ENCODE data around the gene TEX29. TPM values are rescaled to one million over a fixed set of nuclear protein-coding genes. Genes with fewer than 3 reads are reported as not detected.

TEX29 gene
- total and polyA plus RNA-seq, 9 of the 15 experiments (the other 6 are each of a cell fraction or from before 2014, with no cell fraction given) = 0.11 TPM; not detected in 7

- no peaks in the 10 kb centered on the region for H4K20me1 ChIP-seq (replicated peaks; ENCODE audit: control insufficient read depth, insufficient read depth, low read length)
- 2% methylated on average over 15 of the region's 29 CpGs for WGBS (ENCODE audit: insufficient coverage, low coverage, missing lambda C conversion rate)
- no peaks in the 10 kb centered on the region for H3K36me3 ChIP-seq (ENCODE audit: control insufficient read depth, insufficient read depth, low read length)
- intact Hi-C loops (cut with micrococcal nuclease) (no loop called here), in situ Hi-C loops (cut with MboI) (no loop called here)
- H3K9me3 ChIP-seq (replicated peaks; ENCODE audit: control insufficient read depth, insufficient read depth, low read depth, low read length) = no peaks in the 10 kb centered on the region
- H3K9me1 ChIP-seq (ENCODE audit: control insufficient read depth, insufficient read depth, low read length) = no peaks in the 10 kb centered on the region
- H3K4me3 ChIP-seq = no peak overlapping the region
- no peak overlapping the region for H3K9ac ChIP-seq (ENCODE audit: insufficient read depth in 1 of 2, low read depth in 2 of 2, low read length in 2 of 2)
- H3K4me1 ChIP-seq (replicated peaks in 1 of 2; ENCODE audit: control insufficient read depth in 2 of 2, insufficient read depth in 2 of 2, low read length in 2 of 2) = no peaks in the 10 kb centered on the region
- FAIRE-seq = no peak
- no peak for ATAC-seq
- H3K4me2 ChIP-seq (ENCODE audit: insufficient read depth, low read length) = no peak overlapping the region
- H2AFZ ChIP-seq (ENCODE audit: low read depth, low read length) = no peak overlapping the region
- ChIA-PET CTCF (ENCODE audit: low intra/inter-chr PET ratio) (interaction anchor here (0.7 kb wide), 1 partner anchor 20 kb away, joined by 3 read pairs; no protein-coding TSS in a partner anchor), POLR2A (no interaction called here)
- DNase-seq (ENCODE audit: extremely low read depth in 1 of 4, low spot score in 3 of 4) = no peak
- BruUV-seq (replicated peaks) = no TSS peak
- no peaks in the 10 kb centered on the region for H3K79me2 ChIP-seq (ENCODE audit: control insufficient read depth, insufficient read depth, low read length)
- H3K27me3 ChIP-seq (ENCODE audit: control insufficient read depth in 2 of 2, insufficient read depth in 2 of 2, low read length in 2 of 2) = peaks cover 0 to 30% of the 10 kb centered on the region in 2 experiments; a peak in 3 of 5 replicates
- no peak for TF ChIP-seq ATF4 (CRISPR knock-in tag; IDR thresholded peaks at IDR 0.05)
- TF ChIP-seq SMAD2 (IDR thresholded peaks at IDR 0.05; ENCODE audit: low read depth, low read length) = no peak
- no peak for TF ChIP-seq TAF9B (IDR thresholded peaks at IDR 0.05; ENCODE audit: partially characterized antibody)
- no peak for TF ChIP-seq ARID2 (IDR thresholded peaks at IDR 0.05)
- no peak for TF ChIP-seq PML (IDR thresholded peaks at IDR 0.05; ENCODE audit: low read length)
- TF ChIP-seq SREBF1 (IDR thresholded peaks at IDR 0.05; ENCODE audit: borderline replicate concordance, low read depth, low read length) = no peak
- H3K27ac ChIP-seq (ENCODE audit: extremely low read depth, low read depth, low read length) = no peak overlapping the region
Observed at GRCh38 chr13:111370570-111371535, 50.4 kb downstream of the TEX29 start.

Data from K562 (cell line).